ENCODE results near the gene DFFA.
"Not testable (repeated sequence)": the region's sequence is repeated elsewhere in the genome, so short reads cannot be mapped to it uniquely, and the experiment has no call there.

The DFFA gene

GRCh38 chr1:10511494-10511885, 39.2 kb upstream of the DFFA start:
- Mint-ChIP-seq H3K36me3 (ENCODE audit: insufficient read depth) (peaks cover 20% of the 10 kb centered on the region), H3K27me3 (no peaks in the 10 kb centered on the region), H3K9me3 (no peaks in the 10 kb centered on the region), H3K4me1 (ENCODE audit: low read depth in 2 of 2) (peaks cover 62 to 64% of the 10 kb centered on the region in 2 donors), H3K4me3 (peak overlapping the region; percentile 74 to 77), H3K27ac (peak overlapping the region; percentile 91 to 99)
- DNase-seq (no peak), ATAC-seq (replicated peaks) (no peak)

GRCh38 chr1:10510520-10511493, 38.5 kb upstream of the DFFA start:
- H3K36me3 Mint-ChIP-seq (ENCODE audit: insufficient read depth) = peaks cover 20% of the 10 kb centered on the region
- H3K4me3 Mint-ChIP-seq = peak overlapping the region; percentile 74 to 77
- DNase-seq = peak; percentile 62 to 72 (median 71)

GRCh38 chr1:10509809-10510509, 37.6 kb upstream of the DFFA start:
- peak overlapping the region; percentile 74 to 77 for H3K4me3 Mint-ChIP-seq
- no peaks in the 10 kb centered on the region for H3K27me3 Mint-ChIP-seq
- H3K4me1 Mint-ChIP-seq (ENCODE audit: low read depth in 2 of 2) = peaks cover 53 to 55% of the 10 kb centered on the region in 2 donors
- peak overlapping the region; percentile 91 to 99 for H3K27ac Mint-ChIP-seq
- DNase-seq = no peak
- ATAC-seq (replicated peaks) = no peak
- peaks cover 20% of the 10 kb centered on the region for H3K36me3 Mint-ChIP-seq (ENCODE audit: insufficient read depth)
- no peaks in the 10 kb centered on the region for H3K9me3 Mint-ChIP-seq

More at GRCh38 chr1:10510520-10511493, 38.5 kb upstream of the DFFA start:
- peak; percentile 95 for ATAC-seq (replicated peaks)
- Mint-ChIP-seq H3K27me3 (no peaks in the 10 kb centered on the region), H3K9me3 (no peaks in the 10 kb centered on the region), H3K27ac (peak overlapping the region; percentile 91 to 99), H3K4me1 (ENCODE audit: low read depth in 2 of 2) (peaks cover 58 to 60% of the 10 kb centered on the region in 2 donors)

GRCh38 chr1:10508511-10508951, 36.2 kb upstream of the DFFA start:
- Mint-ChIP-seq H3K36me3 (ENCODE audit: insufficient read depth) (peaks cover 23% of the 10 kb centered on the region), H3K9me3 (no peaks in the 10 kb centered on the region), H3K27me3 (no peaks in the 10 kb centered on the region), H3K4me3 (no peak overlapping the region), H3K4me1 (ENCODE audit: low read depth in 2 of 2) (peaks cover 41 to 42% of the 10 kb centered on the region in 2 donors), H3K27ac (peak overlapping the region; percentile 20 to 67)
- DNase-seq (no peak), ATAC-seq (replicated peaks) (no peak)

DNA sequence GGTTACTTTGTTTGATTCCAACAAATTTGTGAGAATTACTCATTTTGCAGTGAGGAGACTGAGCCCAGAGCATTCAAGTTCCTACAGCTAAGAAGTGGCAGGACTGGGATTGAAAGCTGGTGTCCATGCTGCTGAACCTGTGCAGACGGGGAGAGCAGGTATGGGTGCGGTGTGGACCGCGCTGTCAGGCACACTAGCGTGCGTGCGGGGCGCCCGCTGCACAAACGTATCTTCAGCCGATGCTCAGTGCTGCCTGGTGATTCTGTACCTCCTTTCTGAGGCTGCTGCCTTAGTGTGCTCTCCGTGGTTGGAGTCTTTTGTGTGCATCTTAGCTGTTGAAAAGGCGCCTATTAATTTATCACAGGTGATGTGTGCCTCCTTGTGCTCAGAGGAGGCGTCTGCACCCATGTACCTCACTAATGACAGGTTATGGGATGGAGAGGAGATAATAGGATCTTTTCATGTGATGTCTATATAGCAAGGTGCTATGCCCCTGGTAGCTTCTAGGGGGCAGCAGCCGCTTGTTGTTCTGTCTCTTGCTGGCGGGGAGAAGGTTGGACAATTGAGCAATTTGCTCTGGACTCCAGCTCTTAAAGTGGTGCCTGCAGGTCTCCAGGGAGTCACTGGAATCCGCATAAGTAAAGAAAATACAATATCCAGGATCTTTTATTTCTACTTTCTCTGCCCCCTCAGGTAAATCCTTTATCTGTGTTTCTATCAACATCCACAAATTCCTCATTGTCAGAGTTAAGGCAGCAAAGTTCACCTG, 35.0 kb upstream of the DFFA start:
- ATAC-seq (replicated peaks) = peak; percentile 46
- H3K27ac Mint-ChIP-seq = peak overlapping the region; percentile 20 to 69

GRCh38 chr1:10506677-10507047, 34.3 kb upstream of the DFFA start:
- H3K36me3 Mint-ChIP-seq (ENCODE audit: insufficient read depth) = peaks cover 12% of the 10 kb centered on the region

More for the DNA sequence above, 35.0 kb upstream of the DFFA start:
- no peaks in the 10 kb centered on the region for H3K9me3 Mint-ChIP-seq
- no peaks in the 10 kb centered on the region for H3K27me3 Mint-ChIP-seq
- peaks cover 17% of the 10 kb centered on the region for H3K36me3 Mint-ChIP-seq (ENCODE audit: insufficient read depth)
- DNase-seq = peak; percentile 33 to 47 (median 40)
- no peak overlapping the region for H3K4me3 Mint-ChIP-seq
- peaks cover 32% of the 10 kb centered on the region in 2 donors for H3K4me1 Mint-ChIP-seq (ENCODE audit: low read depth in 2 of 2)

GRCh38 chr1:10506046-10506676, 33.8 kb upstream of the DFFA start:
- not testable (repeated sequence) for ATAC-seq (replicated peaks); DNase-seq; H3K4me3 Mint-ChIP-seq; H3K9me3 Mint-ChIP-seq; H3K27me3 Mint-ChIP-seq
- Mint-ChIP-seq H3K4me1 (ENCODE audit: low read depth in 2 of 2) (peaks cover 22 to 24% of the 10 kb centered on the region in 2 donors), H3K27ac (peak overlapping the region in 1 of 2 donors; percentile 57), H3K36me3 (ENCODE audit: insufficient read depth) (peaks cover 12% of the 10 kb centered on the region)

More at GRCh38 chr1:10506677-10507047, 34.3 kb upstream of the DFFA start:
- Mint-ChIP-seq H3K4me3 (no peak overlapping the region), H3K4me1 (ENCODE audit: low read depth in 2 of 2) (peaks cover 27 to 29% of the 10 kb centered on the region in 2 donors), H3K27me3 (no peaks in the 10 kb centered on the region), H3K27ac (peak overlapping the region in 1 of 2 donors; percentile 57), H3K9me3 (no peaks in the 10 kb centered on the region)
- no peak for DNase-seq
- ATAC-seq (replicated peaks) = no peak

DNA sequence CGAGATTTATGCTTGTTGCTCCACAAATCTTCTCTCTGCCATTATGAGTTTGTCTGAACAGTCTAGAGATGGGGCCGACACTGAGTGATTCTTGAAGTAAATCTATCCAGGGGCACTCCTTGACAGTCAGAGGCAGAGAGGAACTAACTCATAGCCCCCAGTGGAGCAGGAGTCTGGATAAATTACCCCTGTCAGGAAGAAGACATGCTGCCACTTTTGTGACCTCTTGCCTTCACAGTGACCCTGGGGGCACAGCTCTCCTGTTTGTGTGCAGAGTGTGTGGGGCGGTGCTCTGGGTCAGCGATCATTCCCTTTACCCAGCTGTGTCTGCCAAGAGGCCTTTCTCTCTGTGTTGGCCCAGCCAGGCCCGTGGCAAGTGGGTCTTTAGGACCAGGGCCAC, 31.9 kb upstream of the DFFA start:
- H3K9me3 Mint-ChIP-seq = no peaks in the 10 kb centered on the region
- ATAC-seq (replicated peaks) = no peak
- peaks cover 11% of the 10 kb centered on the region for H3K36me3 Mint-ChIP-seq (ENCODE audit: insufficient read depth)
- no peaks in the 10 kb centered on the region for H3K27me3 Mint-ChIP-seq
- no peak for DNase-seq
- H3K4me3 Mint-ChIP-seq = no peak overlapping the region
- peak overlapping the region; percentile 49 to 58 for H3K27ac Mint-ChIP-seq
- peaks cover 8 to 10% of the 10 kb centered on the region in 2 donors for H3K4me1 Mint-ChIP-seq (ENCODE audit: low read depth in 2 of 2)

- Mint-ChIP-seq H3K4me1 (ENCODE audit: low read depth in 2 of 2) (peaks cover 14 to 22% of the 10 kb centered on the region in 2 donors), H3K36me3 (ENCODE audit: insufficient read depth) (peaks cover 14% of the 10 kb centered on the region), H3K27ac (peak overlapping the region in 1 of 2 donors; percentile 60), H3K4me3 (no peak overlapping the region), H3K9me3 (no peaks in the 10 kb centered on the region), H3K27me3 (no peaks in the 10 kb centered on the region)
- no peak for ATAC-seq (replicated peaks)
- no peak for DNase-seq
These were observed 29.9 kb upstream of the DFFA start for GRCh38 chr1:10502206-10502605.

DNA sequence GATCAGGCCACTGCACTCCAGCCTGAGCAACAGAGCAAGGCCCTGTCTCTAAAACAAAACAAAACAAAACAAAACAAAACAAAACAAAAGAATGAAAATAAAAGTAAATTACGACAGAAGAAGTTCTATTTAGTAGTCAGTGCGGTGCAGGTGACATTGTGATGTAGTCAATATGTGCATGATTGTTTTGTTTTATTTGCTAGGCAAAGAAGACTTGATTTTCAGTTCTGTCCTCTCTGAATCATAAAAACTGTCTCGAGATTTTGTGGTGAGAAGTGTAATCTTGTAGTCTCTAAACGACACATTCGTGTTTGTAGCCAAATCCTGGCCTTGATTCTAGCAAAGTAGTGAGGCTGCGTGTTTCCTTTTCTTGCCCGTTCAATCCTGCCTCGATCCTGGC, 25.9 kb upstream of the DFFA start:
- H3K27me3 Mint-ChIP-seq = no peaks in the 10 kb centered on the region
- DNase-seq (no peak), ATAC-seq (replicated peaks) (peak; percentile 23)
- H3K4me1 Mint-ChIP-seq (ENCODE audit: low read depth in 2 of 2) = peaks cover 38 to 41% of the 10 kb centered on the region in 2 donors
- no peaks in the 10 kb centered on the region for H3K9me3 Mint-ChIP-seq
- peak overlapping the region; percentile 77 to 90 for H3K27ac Mint-ChIP-seq
- H3K36me3 Mint-ChIP-seq (ENCODE audit: insufficient read depth) = peaks cover 22% of the 10 kb centered on the region
- peak overlapping the region; percentile 59 to 64 for H3K4me3 Mint-ChIP-seq

GRCh38 chr1:10497109-10497508, 24.8 kb upstream of the DFFA start:
- peak overlapping the region; percentile 64 to 90 for H3K27ac Mint-ChIP-seq
- ATAC-seq (replicated peaks) = peak; percentile 36
- no peak for DNase-seq
- peaks cover 25% of the 10 kb centered on the region for H3K36me3 Mint-ChIP-seq (ENCODE audit: insufficient read depth)
- H3K9me3 Mint-ChIP-seq = no peaks in the 10 kb centered on the region
- peak overlapping the region; percentile 33 to 92 for H3K4me3 Mint-ChIP-seq
- no peaks in the 10 kb centered on the region for H3K27me3 Mint-ChIP-seq
- H3K4me1 Mint-ChIP-seq (ENCODE audit: low read depth in 2 of 2) = peaks cover 38 to 41% of the 10 kb centered on the region in 2 donors

DNA sequence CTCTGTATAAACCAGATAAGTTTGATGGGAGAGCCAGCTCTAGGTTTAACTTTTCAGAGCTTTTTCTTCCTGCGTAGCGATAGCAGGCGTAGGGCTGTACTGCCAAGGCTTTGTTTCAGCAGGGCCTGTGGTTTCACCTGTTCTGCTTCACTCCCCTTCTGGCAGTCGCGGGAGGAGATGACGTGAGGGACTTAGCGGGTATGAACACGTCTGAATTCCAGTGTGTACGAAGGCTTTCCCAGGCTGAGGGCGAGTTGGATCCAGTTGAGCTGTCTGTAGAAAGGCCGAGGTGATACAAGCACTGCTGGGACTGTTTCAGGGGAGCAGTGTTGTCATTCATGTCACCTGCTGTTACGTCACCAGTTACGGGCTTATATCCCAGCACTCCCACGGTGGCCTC, 23.6 kb upstream of the DFFA start:
- H3K4me1 Mint-ChIP-seq (ENCODE audit: low read depth in 2 of 2) = peaks cover 38 to 41% of the 10 kb centered on the region in 2 donors
- no peaks in the 10 kb centered on the region for H3K27me3 Mint-ChIP-seq
- peak; percentile 14 for ATAC-seq (replicated peaks)
- no peak for DNase-seq
- no peaks in the 10 kb centered on the region for H3K9me3 Mint-ChIP-seq
- H3K36me3 Mint-ChIP-seq (ENCODE audit: insufficient read depth) = peaks cover 25% of the 10 kb centered on the region
- H3K27ac Mint-ChIP-seq = peak overlapping the region; percentile 90 to 95
- peak overlapping the region; percentile 83 to 92 for H3K4me3 Mint-ChIP-seq
